K562 (cell line): ENCODE results near the gene UBA3. TPM values are rescaled to one million over a fixed set of nuclear protein-coding genes. Genes with fewer than 3 reads are reported as not detected.

ENCODE experiments used
- CBX2 ChIP-seq: fragments of 200-600 bp; sonication (generic); IDR thresholded peaks from one replicate; pipeline ENCODE4 v1.6.1; 2012; ENCODE audit warnings: mild to moderate bottlenecking, low read length, inconsistent platforms; ENCODE audit not compliant: insufficient read depth, poor library complexity, severe bottlenecking
- MECOM ChIP-seq: fragments of 250-450 bp; sonication (Bioruptor Pico); IDR thresholded peaks from 2 replicates; pipeline ENCODE4 v1.8.0; 2022; ENCODE audit warnings: inconsistent platforms
- PCBP1 ChIP-seq: fragments of 200-400 bp; formaldehyde crosslinking; IDR thresholded peaks from 2 replicates; pipeline ENCODE4 v1.6.1; 2018; ENCODE audit warnings: mild to moderate bottlenecking, low read depth, low read length; ENCODE audit not compliant: poor library complexity, severe bottlenecking
- ZNF695 ChIP-seq: fragments of 450-650 bp; formaldehyde crosslinking; IDR thresholded peaks from 2 replicates; pipeline ENCODE4 v1.4.0; 2020; ENCODE audit warnings: mild to moderate bottlenecking, moderate library complexity
- polyA plus RNA-seq, 8 experiments: library from polyadenylated mRNA; depleted of rRNA in 4 of 8; stranded (reverse) in 5 of 8; unstranded in 3 of 8; fragments of >200 nt; fragmentation: Nextera tagmentation in 2 of 8; fragmentation: Illumina TruSeq in 1 of 8; extraction: Ambion mirVana in 2 of 8; extraction: Trizol in 1 of 8; gene quantifications; 2 replicates each; pipeline versions ENCODE4 v1.2.1 to v1.2.3, GENCODE V29; 2011 to 2014; ENCODE audit warnings: inconsistent platforms in 1 of 8, missing spikeins in 1 of 8
- total RNA-seq, 7 experiments: library from RNA; depleted of rRNA in 6 of 7; stranded (reverse); fragments of >200 nt in 6 of 7; fragmentation: Illumina TruSeq in 2 of 7; extraction: Trizol in 2 of 7; gene quantifications; 2 replicates each; pipeline versions ENCODE4 v1.2.1 to v1.2.3, GENCODE V29; 2011 to 2021; ENCODE audit warnings: low replicate concordance in 1 of 7
- TF ChIP-seq, protein P1 (sequence below): fragments of 200-600 bp; sonication (generic); IDR thresholded peaks from one replicate; pipeline ENCODE4 v1.6.1; 2012; ENCODE audit warnings: mild to moderate bottlenecking, low read depth, low read length, inconsistent platforms
- TF ChIP-seq, protein P2 (sequence below): fragments of 250-450 bp; sonication (Bioruptor Pico); IDR thresholded peaks from 2 replicates; pipeline ENCODE4 v1.5.0; 2021
- TF ChIP-seq, protein P3 (sequence below): fragments of 250-450 bp; sonication (Bioruptor Pico); IDR thresholded peaks from 2 replicates; pipeline ENCODE4 v1.9.0; 2021; ENCODE audit warnings: mild to moderate bottlenecking, inconsistent platforms
- TF ChIP-seq, protein P4 (sequence below): sonication (generic); formaldehyde crosslinking; IDR thresholded peaks from 2 replicates; pipeline ENCODE4 v1.8.0; 2022; ENCODE audit warnings: missing genetic modification reagents, mild to moderate bottlenecking, moderate library complexity, borderline replicate concordance
- TF ChIP-seq, protein P5 (sequence below): fragments of 450-650 bp; IDR thresholded peaks from 2 replicates; pipeline ENCODE4 v1.6.1; 2016

UBA3 gene
- total and polyA plus RNA-seq, 9 of the 15 experiments (the other 6 are each of a cell fraction or from before 2014, with no cell fraction given): 23.2 to 80.0 (median 38.6) TPM

DNA sequence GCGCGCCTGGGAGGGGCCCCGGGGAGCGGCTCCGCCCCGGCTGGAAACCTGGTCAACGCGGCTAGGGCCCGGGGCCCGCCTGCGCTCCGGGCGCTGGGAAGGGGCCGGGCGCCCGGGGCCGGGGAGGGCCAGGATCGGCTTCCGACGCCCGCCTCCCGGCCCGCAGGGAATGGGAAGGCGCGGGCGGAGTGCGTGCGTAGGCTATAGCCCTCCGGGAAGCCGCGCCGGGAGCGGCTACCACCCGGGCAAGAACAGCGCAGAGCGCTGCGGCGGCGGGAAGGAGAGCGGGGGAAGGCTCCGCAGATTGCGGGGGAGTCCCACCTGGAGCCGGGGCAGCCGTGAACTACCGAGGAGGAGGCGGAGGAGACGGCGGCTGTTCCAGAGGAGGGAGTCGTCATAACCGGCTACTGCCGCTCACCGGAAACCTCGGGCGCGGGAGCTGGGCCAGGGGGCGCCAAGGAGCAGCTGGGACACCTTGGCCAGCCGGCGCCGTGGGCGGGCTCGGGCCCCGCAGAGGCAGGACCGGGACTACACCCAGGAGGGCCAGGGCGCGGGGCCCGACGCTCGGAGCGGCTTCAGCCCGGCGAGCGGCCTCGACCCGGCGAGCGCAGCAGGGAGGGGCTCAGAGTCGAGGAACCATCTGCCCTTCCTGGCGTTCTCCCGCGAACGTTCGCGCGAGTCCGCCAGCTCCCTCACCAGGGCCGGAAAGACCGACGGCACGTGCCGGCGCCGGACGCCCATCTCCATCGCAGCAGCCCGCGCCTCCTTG, 66.7 kb downstream of the UBA3 start, which contains the start of gene EOGT (continued):
- TF ChIP-seq, protein P1, sequence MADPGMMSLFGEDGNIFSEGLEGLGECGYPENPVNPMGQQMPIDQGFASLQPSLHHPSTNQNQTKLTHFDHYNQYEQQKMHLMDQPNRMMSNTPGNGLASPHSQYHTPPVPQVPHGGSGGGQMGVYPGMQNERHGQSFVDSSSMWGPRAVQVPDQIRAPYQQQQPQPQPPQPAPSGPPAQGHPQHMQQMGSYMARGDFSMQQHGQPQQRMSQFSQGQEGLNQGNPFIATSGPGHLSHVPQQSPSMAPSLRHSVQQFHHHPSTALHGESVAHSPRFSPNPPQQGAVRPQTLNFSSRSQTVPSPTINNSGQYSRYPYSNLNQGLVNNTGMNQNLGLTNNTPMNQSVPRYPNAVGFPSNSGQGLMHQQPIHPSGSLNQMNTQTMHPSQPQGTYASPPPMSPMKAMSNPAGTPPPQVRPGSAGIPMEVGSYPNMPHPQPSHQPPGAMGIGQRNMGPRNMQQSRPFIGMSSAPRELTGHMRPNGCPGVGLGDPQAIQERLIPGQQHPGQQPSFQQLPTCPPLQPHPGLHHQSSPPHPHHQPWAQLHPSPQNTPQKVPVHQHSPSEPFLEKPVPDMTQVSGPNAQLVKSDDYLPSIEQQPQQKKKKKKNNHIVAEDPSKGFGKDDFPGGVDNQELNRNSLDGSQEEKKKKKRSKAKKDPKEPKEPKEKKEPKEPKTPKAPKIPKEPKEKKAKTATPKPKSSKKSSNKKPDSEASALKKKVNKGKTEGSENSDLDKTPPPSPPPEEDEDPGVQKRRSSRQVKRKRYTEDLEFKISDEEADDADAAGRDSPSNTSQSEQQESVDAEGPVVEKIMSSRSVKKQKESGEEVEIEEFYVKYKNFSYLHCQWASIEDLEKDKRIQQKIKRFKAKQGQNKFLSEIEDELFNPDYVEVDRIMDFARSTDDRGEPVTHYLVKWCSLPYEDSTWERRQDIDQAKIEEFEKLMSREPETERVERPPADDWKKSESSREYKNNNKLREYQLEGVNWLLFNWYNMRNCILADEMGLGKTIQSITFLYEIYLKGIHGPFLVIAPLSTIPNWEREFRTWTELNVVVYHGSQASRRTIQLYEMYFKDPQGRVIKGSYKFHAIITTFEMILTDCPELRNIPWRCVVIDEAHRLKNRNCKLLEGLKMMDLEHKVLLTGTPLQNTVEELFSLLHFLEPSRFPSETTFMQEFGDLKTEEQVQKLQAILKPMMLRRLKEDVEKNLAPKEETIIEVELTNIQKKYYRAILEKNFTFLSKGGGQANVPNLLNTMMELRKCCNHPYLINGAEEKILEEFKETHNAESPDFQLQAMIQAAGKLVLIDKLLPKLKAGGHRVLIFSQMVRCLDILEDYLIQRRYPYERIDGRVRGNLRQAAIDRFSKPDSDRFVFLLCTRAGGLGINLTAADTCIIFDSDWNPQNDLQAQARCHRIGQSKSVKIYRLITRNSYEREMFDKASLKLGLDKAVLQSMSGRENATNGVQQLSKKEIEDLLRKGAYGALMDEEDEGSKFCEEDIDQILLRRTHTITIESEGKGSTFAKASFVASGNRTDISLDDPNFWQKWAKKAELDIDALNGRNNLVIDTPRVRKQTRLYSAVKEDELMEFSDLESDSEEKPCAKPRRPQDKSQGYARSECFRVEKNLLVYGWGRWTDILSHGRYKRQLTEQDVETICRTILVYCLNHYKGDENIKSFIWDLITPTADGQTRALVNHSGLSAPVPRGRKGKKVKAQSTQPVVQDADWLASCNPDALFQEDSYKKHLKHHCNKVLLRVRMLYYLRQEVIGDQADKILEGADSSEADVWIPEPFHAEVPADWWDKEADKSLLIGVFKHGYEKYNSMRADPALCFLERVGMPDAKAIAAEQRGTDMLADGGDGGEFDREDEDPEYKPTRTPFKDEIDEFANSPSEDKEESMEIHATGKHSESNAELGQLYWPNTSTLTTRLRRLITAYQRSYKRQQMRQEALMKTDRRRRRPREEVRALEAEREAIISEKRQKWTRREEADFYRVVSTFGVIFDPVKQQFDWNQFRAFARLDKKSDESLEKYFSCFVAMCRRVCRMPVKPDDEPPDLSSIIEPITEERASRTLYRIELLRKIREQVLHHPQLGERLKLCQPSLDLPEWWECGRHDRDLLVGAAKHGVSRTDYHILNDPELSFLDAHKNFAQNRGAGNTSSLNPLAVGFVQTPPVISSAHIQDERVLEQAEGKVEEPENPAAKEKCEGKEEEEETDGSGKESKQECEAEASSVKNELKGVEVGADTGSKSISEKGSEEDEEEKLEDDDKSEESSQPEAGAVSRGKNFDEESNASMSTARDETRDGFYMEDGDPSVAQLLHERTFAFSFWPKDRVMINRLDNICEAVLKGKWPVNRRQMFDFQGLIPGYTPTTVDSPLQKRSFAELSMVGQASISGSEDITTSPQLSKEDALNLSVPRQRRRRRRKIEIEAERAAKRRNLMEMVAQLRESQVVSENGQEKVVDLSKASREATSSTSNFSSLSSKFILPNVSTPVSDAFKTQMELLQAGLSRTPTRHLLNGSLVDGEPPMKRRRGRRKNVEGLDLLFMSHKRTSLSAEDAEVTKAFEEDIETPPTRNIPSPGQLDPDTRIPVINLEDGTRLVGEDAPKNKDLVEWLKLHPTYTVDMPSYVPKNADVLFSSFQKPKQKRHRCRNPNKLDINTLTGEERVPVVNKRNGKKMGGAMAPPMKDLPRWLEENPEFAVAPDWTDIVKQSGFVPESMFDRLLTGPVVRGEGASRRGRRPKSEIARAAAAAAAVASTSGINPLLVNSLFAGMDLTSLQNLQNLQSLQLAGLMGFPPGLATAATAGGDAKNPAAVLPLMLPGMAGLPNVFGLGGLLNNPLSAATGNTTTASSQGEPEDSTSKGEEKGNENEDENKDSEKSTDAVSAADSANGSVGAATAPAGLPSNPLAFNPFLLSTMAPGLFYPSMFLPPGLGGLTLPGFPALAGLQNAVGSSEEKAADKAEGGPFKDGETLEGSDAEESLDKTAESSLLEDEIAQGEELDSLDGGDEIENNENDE: no peak
- TF ChIP-seq, protein P2, sequence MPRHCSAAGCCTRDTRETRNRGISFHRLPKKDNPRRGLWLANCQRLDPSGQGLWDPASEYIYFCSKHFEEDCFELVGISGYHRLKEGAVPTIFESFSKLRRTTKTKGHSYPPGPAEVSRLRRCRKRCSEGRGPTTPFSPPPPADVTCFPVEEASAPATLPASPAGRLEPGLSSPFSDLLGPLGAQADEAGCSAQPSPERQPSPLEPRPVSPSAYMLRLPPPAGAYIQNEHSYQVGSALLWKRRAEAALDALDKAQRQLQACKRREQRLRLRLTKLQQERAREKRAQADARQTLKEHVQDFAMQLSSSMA (CRISPR knock-in tag): no peak
- TF ChIP-seq, protein P3, sequence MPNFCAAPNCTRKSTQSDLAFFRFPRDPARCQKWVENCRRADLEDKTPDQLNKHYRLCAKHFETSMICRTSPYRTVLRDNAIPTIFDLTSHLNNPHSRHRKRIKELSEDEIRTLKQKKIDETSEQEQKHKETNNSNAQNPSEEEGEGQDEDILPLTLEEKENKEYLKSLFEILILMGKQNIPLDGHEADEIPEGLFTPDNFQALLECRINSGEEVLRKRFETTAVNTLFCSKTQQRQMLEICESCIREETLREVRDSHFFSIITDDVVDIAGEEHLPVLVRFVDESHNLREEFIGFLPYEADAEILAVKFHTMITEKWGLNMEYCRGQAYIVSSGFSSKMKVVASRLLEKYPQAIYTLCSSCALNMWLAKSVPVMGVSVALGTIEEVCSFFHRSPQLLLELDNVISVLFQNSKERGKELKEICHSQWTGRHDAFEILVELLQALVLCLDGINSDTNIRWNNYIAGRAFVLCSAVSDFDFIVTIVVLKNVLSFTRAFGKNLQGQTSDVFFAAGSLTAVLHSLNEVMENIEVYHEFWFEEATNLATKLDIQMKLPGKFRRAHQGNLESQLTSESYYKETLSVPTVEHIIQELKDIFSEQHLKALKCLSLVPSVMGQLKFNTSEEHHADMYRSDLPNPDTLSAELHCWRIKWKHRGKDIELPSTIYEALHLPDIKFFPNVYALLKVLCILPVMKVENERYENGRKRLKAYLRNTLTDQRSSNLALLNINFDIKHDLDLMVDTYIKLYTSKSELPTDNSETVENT: 0 out of 2 replicates have a peak, but pooled peaks have one; percentile 12
- TF ChIP-seq, protein P4, sequence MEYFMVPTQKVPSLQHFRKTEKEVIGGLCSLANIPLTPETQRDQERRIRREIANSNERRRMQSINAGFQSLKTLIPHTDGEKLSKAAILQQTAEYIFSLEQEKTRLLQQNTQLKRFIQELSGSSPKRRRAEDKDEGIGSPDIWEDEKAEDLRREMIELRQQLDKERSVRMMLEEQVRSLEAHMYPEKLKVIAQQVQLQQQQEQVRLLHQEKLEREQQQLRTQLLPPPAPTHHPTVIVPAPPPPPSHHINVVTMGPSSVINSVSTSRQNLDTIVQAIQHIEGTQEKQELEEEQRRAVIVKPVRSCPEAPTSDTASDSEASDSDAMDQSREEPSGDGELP (CRISPR knock-in tag): peak; percentile 92
- TF ChIP-seq ZNF695 (CRISPR knock-in tag) (no peak), PCBP1 (peak; percentile 27), CBX2 (no peak), MECOM (no peak)
- TF ChIP-seq, protein P5, sequence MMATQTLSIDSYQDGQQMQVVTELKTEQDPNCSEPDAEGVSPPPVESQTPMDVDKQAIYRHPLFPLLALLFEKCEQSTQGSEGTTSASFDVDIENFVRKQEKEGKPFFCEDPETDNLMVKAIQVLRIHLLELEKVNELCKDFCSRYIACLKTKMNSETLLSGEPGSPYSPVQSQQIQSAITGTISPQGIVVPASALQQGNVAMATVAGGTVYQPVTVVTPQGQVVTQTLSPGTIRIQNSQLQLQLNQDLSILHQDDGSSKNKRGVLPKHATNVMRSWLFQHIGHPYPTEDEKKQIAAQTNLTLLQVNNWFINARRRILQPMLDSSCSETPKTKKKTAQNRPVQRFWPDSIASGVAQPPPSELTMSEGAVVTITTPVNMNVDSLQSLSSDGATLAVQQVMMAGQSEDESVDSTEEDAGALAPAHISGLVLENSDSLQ: no peak
